Fibroblast of peridontal ligament (primary cell): ENCODE measurements around the gene PYROXD2.

Experiments
- DNase-seq: peaks from one replicate; pipeline ENCODE4 v3.0.0-alpha.2; 2010; ENCODE audit errors: extremely low read depth

Gene PYROXD2

DNA sequence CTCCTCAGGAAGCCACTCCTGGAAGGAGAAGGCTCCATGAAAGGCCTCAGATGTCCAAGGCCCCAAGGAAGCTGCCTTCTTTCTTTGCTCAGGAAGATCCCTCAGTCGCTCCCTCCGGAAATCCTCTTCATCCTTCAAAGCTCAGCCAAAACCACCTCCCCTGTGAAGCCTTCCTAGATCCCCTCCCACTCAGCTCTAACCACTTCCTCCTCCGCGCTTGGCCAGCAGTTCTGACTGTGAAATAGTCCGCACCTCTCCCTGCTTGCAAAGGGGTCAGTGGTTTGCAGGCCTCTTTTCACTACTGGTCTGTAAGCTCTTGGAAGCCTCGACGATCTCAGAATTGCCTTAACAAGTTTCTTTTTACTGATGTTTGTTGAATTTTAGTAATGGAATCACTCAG lies 23.9 kb downstream of the PYROXD2 start:
- DNase-seq: no peak

- DNase-seq: no peak
These were observed 24.6 kb downstream of the PYROXD2 start for GRCh38 chr10:98390406-98390805.

- no peak for DNase-seq
These were observed 25.6 kb downstream of the PYROXD2 start for GRCh38 chr10:98389398-98389797.

GRCh38 chr10:98388101-98388655 lies 26.8 kb downstream of the PYROXD2 start:
- DNase-seq: no peak

DNA sequence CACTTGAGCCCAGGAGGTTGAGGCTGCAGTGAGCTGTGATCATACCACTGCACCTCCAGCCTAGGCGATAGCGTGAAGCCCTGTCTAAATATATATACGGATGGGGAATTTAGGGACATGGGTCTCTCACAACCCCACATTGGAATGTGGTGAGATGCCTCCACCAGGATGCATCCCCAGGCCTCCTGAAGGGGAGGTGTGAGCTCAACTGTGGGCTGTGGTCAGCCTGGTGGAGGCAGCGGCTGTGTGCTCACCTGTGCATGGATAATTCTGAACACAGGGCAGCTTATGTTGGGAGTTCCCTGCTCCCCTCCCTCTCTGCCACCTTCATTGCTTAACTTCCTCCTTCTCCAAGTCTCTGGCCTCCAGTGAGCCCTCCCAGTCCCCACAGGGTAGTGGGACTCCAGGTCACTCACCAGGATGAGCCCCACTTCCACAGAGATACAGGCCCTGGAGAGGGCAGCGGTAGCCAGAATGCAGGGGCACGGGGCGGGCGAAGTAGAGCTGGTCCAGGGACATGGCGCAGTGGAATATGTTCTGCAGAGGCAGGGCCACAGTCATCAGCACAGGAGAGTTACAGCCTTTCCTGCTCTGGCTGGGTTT lies 30.4 kb downstream of the PYROXD2 start:
- DNase-seq: no peak

DNA sequence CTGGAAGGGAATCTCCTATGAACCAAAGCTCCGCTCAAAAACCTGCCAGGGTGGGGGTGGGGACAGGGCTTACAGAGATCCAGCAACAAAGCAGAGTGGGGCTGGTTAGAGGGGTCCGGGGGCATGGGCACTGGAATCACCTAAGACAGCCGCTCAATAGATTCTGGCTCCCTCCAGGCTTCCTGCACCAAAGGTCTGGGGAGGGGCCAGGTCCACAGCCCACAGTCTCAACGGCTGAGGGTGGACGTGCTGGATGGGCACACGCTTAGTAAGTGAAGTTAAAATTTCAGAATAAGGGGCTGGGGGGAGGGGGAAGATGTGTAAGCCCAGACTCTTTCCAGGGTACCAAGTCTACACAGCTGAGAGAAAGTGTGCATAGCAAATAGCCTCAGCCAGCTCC lies 31.1 kb downstream of the PYROXD2 start:
- no peak for DNase-seq

DNA sequence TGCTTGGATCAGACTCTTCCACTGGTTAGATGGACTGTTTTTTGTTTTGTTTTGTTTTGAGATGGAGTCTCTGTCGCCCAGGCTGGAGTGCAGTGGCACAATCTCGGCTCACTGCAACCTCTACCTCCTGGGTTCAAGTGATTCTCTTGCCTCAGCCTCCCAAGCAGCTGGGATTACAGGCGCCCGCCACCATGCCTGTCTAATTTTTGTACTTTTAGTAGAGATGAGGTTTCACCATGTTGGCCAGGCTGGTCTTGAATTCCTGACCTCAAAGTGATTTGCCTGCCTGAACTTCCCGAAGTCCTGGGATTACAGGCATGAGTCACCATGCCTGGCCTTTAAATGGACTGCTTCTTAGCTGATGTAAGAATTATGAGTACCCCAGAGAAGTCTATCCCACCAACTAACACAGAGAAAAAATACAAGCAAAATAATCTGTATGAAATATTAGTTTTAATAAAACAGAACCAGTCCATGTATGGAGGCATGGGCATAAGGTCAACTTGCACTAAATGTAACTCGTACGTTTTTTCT lies 31.8 kb downstream of the PYROXD2 start:
- peak; percentile 80 for DNase-seq

- no peak for DNase-seq
These were observed 32.3 kb downstream of the PYROXD2 start for GRCh38 chr10:98382691-98383101.

- no peak for DNase-seq
These were observed 34.3 kb downstream of the PYROXD2 start for GRCh38 chr10:98380493-98381339.

DNA sequence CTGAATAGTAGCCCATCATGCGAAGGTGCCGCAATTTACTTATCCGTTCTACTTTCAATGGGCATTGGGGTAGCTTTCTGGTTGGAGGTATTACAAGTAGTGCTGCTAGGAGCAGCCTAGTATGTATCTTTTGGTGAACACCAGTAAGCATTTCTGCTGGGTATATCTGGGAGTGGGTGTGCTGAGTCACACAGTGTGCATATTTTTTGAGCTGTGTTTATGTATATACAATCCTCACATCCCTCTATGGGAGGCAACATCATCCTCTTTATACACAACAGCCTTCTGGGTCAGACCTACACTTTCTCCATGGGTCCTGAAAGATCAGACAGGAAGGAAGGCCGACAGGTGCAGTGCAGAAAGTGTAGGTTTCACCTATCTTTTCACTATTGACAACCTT lies 36.3 kb downstream of the PYROXD2 start:
- DNase-seq: peak; percentile 33

- no peak for DNase-seq
These were observed 37.4 kb downstream of the PYROXD2 start for GRCh38 chr10:98377536-98377935.

DNA sequence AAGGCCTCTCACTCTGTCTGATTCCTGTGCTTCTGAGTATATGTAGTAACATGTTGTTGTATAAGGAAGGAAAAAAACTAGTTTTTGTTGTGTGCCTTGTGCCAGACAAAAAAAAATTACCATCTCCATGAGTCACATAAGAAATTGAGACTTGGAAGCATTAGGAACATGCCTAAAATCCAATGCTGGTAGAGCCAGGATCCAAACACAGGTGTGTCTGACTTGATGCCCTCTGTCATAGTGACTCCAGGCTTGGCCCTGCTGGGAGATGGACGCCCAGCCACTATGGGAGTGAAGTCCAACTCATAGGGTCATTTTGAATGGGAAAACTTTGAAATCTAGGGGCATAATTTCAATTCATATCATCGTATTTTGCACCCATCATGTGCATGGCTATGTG lies 38.0 kb downstream of the PYROXD2 start:
- DNase-seq: peak; percentile 31

DNA sequence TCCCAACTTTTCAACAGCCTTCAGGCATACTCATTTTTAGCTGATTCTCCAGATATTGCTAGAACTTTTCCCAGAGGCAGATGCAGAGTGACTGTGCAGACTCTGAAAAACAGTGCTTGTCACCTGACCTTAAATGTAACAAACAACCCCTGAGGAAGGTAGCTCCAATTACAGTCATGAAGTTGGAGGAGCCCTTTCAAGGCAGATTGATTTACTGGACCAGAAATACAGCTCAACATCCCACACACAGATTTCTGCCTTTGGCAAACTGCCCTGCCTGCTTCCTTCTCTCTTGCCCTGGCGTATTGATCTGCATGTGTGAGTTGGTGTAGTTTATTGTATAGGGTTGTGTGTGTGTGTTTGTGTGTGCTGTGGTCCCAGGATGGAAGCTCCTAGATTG lies 38.5 kb downstream of the PYROXD2 start:
- peak; percentile 39 for DNase-seq

DNA sequence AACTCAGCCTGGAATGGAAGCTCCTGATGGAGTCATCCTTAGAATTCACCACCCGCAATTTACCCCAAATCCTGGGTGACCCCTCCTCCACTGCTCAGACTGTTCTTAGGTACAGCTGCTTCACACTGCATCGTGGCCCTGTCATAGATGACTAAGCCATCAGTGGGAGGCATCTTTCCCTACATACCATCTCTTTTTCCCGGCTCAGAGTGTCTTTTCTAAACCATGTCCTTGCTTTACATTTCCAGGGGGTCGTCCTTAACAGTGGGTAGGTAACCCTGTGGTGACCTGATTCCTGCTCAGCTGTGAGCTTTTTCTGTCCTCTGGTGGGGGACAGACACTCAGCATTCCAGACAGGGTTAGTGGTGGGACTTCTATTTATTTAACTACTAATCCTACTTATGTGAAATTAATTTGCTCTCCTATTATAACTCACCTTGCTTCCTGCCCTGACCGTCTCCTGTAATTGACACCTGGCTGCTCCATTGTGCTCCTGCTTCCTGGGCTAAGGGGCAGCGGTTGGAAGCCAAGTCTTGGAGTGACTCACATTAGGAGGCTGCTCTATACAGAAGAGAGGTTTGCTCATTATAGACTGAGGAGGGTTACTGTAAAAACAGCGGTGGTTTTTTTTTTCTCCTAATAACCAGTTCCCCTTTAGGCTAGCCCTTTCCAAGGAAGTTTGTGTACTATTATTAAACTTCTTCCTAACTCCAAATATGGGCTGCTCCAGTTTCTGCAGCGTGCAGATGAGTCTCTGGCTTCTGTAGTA lies 40.6 kb downstream of the PYROXD2 start:
- peak; percentile 50 for DNase-seq

- DNase-seq: no peak
These were observed 41.5 kb downstream of the PYROXD2 start for GRCh38 chr10:98373260-98374040.

GRCh38 chr10:98370831-98371820 lies 43.9 kb downstream of the PYROXD2 start:
- no peak for DNase-seq

DNA sequence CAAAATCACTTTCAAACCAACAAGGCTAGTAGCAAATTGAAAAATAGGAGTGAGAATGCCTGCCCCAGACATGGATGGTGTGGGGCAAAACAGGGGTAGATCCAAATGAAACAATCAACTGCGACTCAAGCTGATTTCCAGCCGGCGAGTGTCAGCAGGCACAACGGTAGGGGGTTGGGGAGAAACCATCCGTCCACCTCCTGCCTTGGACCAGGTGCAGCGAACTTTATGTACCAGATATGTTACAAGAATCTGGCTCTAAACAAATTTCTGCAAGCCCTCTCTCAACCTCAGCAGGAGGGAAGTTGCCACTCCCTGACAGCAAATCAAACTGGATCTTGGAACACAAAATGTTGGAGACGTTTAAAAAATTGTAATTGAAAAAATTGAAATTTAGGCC lies 45.2 kb downstream of the PYROXD2 start:
- no peak for DNase-seq

GRCh38 chr10:98368644-98369043 lies 46.3 kb downstream of the PYROXD2 start:
- DNase-seq: no peak

DNA sequence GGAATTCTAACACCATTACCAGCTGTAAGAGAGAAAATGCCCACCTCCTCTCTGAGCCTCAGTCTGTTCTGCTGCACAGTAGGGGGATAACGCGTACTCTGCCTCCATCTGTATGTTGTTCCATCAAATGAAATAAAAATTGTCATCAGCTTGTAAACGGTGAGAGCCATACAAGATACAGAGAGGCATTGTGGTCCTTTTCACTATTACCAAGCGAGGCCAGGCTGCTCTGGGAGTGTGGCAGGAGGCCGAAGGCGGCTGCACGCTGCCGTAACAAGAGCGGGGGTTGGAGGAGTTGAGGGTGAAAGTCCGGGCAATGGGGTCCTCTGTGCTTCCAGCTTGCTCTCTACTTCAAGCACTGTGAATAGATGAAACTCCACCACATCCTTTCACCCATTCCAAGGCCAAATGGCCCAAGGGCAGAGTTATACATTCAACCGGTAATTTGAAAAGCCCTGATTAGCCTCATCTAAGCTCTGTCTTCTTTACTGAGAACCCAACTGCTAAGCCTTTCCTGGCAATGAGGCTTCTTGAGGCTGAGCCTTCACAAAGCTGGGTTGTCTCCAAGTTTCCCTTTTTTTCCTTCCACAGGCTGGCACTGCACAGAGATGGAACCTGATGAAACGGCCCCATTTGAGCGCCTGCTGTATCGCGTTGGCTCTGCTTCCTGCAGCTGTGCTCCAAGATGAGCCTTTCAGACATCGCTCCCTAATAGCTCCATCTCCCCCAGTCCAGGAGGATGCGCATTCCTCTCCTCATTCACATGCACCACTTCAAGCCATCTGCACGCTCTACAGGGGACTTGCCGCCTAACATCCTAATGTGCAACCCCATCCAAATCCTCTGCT lies 47.2 kb downstream of the PYROXD2 start:
- no peak for DNase-seq
